ENCODE data around the gene TRIM31. TPM values are rescaled to one million over a fixed set of nuclear protein-coding genes. Genes with fewer than 3 reads are reported as not detected.

Gene TRIM31
- total and polyA plus RNA-seq, 2 donors (not counting 1 experiment from before 2014, with no cell fraction given), result not detected

DNA sequence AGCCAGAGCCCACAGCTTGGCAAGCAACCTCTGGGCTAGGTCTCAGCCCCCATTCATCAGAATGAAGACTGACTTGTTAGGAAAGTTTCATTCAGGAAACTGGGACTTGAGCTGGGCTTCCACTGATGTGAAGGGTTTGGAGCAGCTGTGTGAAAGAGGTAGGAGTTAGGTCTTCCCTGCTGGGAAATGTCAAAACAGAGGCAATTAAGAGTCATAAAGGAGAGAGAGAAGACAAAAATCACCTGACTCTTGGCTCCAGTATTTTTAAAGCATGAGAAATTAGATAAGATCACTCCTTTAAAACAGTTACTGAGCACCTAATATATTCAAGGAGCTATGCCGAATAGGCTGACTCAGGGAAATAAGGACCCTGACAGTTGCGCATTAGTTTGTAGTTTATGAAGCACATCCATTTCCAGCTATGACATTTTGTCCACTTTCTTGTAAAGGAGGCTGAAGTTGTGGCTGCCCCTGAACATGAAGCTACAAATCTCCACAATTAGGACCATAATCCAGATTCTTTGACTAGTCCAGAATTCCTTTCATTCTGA is 19.1 kb upstream of the TRIM31 start:
- Histone ChIP-seq H3K4me1 (ENCODE audit: control insufficient read depth, extremely low read depth, insufficient read depth, low read length) (no peaks in the 10 kb centered on the region), H3K36me3 (ENCODE audit: control insufficient read depth, insufficient read depth, low read length) (no peaks in the 10 kb centered on the region), H3K27me3 (ENCODE audit: control insufficient read depth, insufficient read depth, low read length) (peaks cover 36% of the 10 kb centered on the region), H3K9me3 (ENCODE audit: control insufficient read depth, insufficient read depth, low read depth, low read length) (no peaks in the 10 kb centered on the region), H3K4me2 (ENCODE audit: extremely low read depth, insufficient read depth, low read length) (no peak overlapping the region), H4K20me1 (ENCODE audit: control insufficient read depth, extremely low read depth, insufficient read depth, low read length) (no peaks in the 10 kb centered on the region), H3K9ac (ENCODE audit: insufficient read depth, low read length) (no peak overlapping the region), H3K79me2 (ENCODE audit: control insufficient read depth, insufficient read depth, low read length) (no peaks in the 10 kb centered on the region), H3K27ac (ENCODE audit: insufficient read depth, low read length) (no peak overlapping the region), H3K4me3 (replicated peaks in 1 of 4; ENCODE audit: control extremely low read depth in 1 of 4, insufficient read depth in 1 of 4, low read depth in 3 of 4, low read length in 4 of 4) (no peak overlapping the region), H2AFZ (ENCODE audit: low read length) (no peak overlapping the region)
- no peak for DNase-seq (ENCODE audit: low read depth in 2 of 2)
- TF ChIP-seq, protein P1, sequence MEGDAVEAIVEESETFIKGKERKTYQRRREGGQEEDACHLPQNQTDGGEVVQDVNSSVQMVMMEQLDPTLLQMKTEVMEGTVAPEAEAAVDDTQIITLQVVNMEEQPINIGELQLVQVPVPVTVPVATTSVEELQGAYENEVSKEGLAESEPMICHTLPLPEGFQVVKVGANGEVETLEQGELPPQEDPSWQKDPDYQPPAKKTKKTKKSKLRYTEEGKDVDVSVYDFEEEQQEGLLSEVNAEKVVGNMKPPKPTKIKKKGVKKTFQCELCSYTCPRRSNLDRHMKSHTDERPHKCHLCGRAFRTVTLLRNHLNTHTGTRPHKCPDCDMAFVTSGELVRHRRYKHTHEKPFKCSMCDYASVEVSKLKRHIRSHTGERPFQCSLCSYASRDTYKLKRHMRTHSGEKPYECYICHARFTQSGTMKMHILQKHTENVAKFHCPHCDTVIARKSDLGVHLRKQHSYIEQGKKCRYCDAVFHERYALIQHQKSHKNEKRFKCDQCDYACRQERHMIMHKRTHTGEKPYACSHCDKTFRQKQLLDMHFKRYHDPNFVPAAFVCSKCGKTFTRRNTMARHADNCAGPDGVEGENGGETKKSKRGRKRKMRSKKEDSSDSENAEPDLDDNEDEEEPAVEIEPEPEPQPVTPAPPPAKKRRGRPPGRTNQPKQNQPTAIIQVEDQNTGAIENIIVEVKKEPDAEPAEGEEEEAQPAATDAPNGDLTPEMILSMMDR (conservative IDR thresholded peaks at IDR 0.05 in 1 of 2, IDR thresholded peaks at IDR 0.05 in 1 of 2; ENCODE audit: low read depth in 1 of 2, low read length in 2 of 2), result no peak
- no peak for TF ChIP-seq EZH2 (IDR thresholded peaks at IDR 0.05; ENCODE audit: low read length, missing control alignments)

DNA sequence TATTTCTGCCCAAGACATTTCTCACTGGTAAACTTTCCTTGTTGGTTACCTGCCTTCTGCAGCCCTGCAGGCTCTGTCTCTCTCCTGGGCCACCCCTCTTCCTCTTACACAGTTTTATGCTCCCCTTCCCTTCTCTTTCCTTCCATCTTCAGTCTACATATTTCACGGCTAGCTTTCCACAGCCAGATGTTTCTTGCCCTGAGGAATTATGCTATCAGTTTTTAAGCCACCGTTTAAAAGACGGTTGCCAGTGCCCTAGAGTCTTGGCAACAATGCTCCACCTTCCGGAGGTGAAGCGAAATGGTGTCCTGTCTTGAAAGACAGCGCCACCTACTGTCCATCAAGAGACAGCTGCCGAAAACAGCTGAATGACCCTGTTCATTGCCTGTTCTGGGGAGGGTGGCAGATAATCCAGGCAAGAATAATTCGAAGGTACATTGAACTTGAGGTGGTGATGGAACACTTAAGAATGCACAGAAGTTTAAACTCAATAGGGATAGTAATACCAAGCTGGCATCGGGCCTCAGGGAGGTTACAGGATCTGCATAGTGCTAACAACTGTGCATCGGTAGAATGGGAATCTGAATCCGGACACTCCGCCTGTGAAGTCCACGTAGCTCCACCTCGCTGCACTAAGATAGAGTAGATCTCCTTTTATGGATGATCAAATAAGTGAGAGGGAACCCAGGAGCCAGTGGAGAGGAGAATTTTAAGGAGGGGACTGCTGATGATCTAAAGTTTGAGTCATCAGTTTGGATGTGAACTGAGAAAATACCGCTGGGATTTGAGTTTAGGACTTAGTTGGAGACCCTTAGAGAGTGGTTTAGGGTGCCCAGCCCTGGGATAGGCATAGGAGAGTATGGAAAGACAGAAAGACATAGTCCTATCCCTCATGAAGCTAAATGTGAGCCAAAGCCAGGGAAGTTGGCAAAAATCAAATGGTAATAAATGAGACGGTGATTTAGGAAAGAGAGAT is 18.3 kb upstream of the TRIM31 start:
- Histone ChIP-seq H3K27me3 (ENCODE audit: control insufficient read depth, insufficient read depth, low read length) (peaks cover 35% of the 10 kb centered on the region), H3K4me3 (replicated peaks in 1 of 4; ENCODE audit: control extremely low read depth in 1 of 4, insufficient read depth in 1 of 4, low read depth in 3 of 4, low read length in 4 of 4) (no peak overlapping the region), H4K20me1 (ENCODE audit: control insufficient read depth, extremely low read depth, insufficient read depth, low read length) (no peaks in the 10 kb centered on the region), H2AFZ (ENCODE audit: low read length) (no peak overlapping the region), H3K9ac (ENCODE audit: insufficient read depth, low read length) (no peak overlapping the region), H3K4me2 (ENCODE audit: extremely low read depth, insufficient read depth, low read length) (no peak overlapping the region), H3K36me3 (ENCODE audit: control insufficient read depth, insufficient read depth, low read length) (no peaks in the 10 kb centered on the region), H3K27ac (ENCODE audit: insufficient read depth, low read length) (no peak overlapping the region), H3K79me2 (ENCODE audit: control insufficient read depth, insufficient read depth, low read length) (no peaks in the 10 kb centered on the region), H3K9me3 (ENCODE audit: control insufficient read depth, insufficient read depth, low read depth, low read length) (no peaks in the 10 kb centered on the region), H3K4me1 (ENCODE audit: control insufficient read depth, extremely low read depth, insufficient read depth, low read length) (no peaks in the 10 kb centered on the region)
- peak; percentile 79 to 90 for DNase-seq (ENCODE audit: low read depth in 2 of 2)
- TF ChIP-seq EZH2 (IDR thresholded peaks at IDR 0.05; ENCODE audit: low read length, missing control alignments), result no peak
- TF ChIP-seq, protein P1 (conservative IDR thresholded peaks at IDR 0.05 in 1 of 2, IDR thresholded peaks at IDR 0.05 in 1 of 2; ENCODE audit: low read depth in 1 of 2, low read length in 2 of 2), result peak; percentile 96 to 100

- H3K4me3 ChIP-seq (replicated peaks in 1 of 4; ENCODE audit: control extremely low read depth in 1 of 4, insufficient read depth in 1 of 4, low read depth in 3 of 4, low read length in 4 of 4), result no peak overlapping the region
- H3K4me2 ChIP-seq (ENCODE audit: extremely low read depth, insufficient read depth, low read length), result no peak overlapping the region
- H3K27ac ChIP-seq (ENCODE audit: insufficient read depth, low read length), result no peak overlapping the region
- no peak overlapping the region for H2AFZ ChIP-seq (ENCODE audit: low read length)
- H3K79me2 ChIP-seq (ENCODE audit: control insufficient read depth, insufficient read depth, low read length), result no peaks in the 10 kb centered on the region
- no peak overlapping the region for H3K9ac ChIP-seq (ENCODE audit: insufficient read depth, low read length)
- H3K36me3 ChIP-seq (ENCODE audit: control insufficient read depth, insufficient read depth, low read length), result no peaks in the 10 kb centered on the region
- no peaks in the 10 kb centered on the region for H3K4me1 ChIP-seq (ENCODE audit: control insufficient read depth, extremely low read depth, insufficient read depth, low read length)
- no peak for DNase-seq (ENCODE audit: low read depth in 2 of 2)
- H4K20me1 ChIP-seq (ENCODE audit: control insufficient read depth, extremely low read depth, insufficient read depth, low read length), result no peaks in the 10 kb centered on the region
- TF ChIP-seq EZH2 (IDR thresholded peaks at IDR 0.05; ENCODE audit: low read length, missing control alignments), result no peak
- TF ChIP-seq, protein P1 (conservative IDR thresholded peaks at IDR 0.05 in 1 of 2, IDR thresholded peaks at IDR 0.05 in 1 of 2; ENCODE audit: low read depth in 1 of 2, low read length in 2 of 2), result no peak
- H3K27me3 ChIP-seq (ENCODE audit: control insufficient read depth, insufficient read depth, low read length), result peaks cover 33% of the 10 kb centered on the region
- no peaks in the 10 kb centered on the region for H3K9me3 ChIP-seq (ENCODE audit: control insufficient read depth, insufficient read depth, low read depth, low read length)
These were observed 17.3 kb upstream of the TRIM31 start for GRCh38 chr6:30130179-30130679.

Data from fibroblast of lung (primary cell).